HG03442 (cell line): ENCODE results near the gene UQCRHL.

ENCODE experiments used
- ATAC-seq: cut with Tn5 transposase; IDR thresholded peaks from one replicate; pipeline ENCODE4 v1.9.1; 2021; ENCODE audit warnings: mild to moderate bottlenecking, moderate library complexity; ENCODE audit not compliant: unreplicated experiment

The UQCRHL gene

DNA sequence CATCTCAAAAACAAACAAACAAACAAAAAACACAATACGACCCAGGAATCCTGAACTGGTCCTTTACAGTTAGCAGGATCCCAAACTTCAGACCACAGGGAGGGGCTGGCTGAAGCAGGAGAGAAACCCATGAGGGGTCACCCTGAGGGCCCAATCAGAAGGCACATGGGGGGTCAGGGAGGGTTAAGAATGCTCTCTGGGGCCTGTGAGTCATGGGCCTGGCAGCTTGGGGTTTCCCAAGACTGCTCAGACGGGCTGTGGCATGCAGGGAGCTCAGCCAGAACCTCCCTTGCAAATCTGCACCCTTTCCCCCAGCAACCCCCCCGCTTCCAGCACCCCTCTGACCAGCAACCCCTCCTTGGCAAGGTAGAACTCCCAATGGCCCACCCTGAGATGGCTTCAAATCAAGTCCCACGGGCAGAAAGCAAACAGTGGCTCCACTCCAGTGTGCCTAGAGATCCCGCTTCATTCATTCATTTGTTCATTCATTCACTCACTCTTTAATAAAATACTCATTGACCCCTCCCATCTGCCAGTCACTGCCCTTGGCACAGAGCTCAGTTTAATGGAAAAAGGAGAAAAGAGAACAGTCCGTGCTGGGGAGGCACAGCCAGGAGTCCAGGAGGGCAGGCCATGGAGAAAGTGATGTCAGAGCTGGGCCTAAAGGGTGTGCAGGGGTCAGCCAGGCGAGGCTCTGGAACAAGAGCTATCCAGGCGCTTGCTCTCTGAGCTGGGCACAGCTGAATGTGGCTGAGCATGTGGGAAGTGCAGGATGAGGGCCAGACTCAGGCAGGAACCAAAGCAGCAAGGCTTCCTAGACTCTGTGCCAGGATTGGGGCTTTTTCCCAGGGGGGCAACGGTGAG is 8.2 kb downstream of the UQCRHL start:
- ATAC-seq, result no peak

DNA sequence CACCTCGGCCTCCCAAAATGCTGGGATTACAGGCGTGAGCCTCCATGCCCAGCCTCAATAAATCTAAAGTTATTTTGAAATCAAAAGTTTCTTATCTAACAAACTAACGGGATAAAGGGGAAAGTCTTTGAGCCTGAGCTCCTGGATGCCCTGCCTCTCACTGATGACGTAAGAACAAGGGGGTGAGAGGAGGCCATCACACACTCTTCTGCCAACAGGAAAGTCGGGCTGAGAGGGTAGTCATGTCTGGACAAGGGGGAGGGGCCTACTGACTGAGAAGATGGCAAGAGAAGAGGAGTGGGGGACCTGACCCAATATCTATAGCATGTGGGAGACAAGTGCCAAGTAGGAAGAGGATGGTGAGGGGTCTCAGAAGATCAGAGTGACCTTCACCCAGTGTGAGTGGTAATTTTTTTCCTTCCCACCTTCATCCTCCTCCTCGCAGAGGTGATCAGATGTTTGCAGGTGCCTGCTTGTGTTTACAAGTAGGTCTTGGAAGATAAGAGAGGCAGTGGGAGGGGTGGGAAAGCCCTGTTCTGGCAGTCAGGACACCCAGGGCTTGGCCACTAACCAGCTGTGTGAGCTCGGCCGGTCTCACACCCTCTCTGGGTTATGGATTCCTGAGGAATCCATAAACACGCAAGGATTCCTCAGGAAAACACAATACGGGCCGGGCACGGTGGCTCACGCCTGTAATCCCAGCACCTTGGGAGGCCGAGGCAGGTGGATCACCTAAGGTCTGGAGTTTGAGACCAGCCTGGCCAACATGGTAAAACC is 9.6 kb downstream of the UQCRHL start:
- ATAC-seq, result no peak

DNA sequence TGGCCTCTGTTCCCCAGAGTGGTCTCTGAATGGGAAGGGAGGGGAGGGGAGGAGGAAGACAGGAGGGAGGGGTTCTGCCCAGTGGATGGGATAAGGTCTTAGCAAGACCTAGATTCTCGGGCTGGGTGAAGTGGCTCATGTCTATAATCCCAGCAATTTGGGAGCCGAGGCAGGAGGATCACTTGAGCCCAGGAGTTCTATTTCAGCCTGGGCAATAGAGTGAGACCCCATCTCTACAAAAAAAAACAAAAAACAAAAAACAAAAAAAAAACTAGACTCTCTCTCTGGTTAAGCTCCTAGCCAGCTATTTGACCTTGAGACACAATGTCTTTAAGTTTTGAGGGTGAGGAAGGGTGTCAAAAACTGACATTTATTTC is 11.4 kb downstream of the UQCRHL start:
- ATAC-seq, result no peak

DNA sequence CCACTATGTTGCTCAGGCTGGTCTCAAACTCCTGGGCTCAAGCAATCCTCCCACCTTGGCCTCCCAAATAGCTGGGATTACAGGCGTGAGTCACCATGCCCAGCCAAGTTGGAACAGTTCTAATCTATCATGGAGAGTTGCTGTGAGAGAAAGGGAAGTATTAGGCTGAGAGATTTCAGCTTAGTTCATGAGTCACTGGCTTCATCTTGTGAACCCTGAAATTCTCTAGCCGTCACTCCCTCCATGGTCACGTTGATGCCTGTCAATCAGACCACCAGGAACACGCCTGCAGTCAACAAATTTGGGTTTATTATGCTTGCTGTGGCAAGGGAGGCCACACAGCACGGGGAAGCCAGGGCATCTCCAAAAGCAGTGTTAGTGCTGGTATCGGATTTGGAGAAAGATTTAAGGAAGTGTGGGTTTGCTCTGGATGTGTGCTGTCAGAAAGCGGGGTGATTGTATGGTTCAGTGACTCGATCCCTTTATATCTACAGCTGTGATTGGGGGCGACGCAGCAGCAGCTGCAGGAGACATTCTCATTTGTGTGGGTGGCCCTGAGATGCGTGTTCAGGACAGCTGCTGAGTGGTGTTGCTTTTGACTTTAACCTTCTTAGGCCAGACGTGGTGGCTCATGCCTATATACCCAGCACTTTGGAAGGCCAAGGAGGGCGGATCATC is 18.7 kb downstream of the UQCRHL start:
- no peak for ATAC-seq

GRCh38 chr1:15786581-15786980 is 20.9 kb downstream of the UQCRHL start:
- no peak for ATAC-seq

DNA sequence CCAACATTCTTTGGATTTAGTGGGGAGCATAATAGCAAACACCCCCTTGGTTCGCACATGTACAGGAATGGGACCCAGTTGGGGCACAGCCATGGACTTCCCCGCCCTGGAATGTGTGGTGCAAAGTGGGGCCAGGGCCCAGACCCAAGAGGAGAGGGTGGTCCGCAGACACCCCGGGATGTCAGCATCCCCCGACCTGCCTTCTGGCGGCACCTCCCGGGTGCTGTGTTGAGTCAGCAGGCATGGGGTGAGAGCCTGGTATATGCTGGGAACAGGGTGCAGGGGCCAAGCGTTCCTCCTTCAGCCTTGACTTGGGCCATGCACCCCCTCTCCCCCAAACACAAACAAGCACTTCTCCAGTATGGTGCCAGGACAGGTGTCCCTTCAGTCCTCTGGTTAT is 21.8 kb downstream of the UQCRHL start:
- ATAC-seq, result no peak

DNA sequence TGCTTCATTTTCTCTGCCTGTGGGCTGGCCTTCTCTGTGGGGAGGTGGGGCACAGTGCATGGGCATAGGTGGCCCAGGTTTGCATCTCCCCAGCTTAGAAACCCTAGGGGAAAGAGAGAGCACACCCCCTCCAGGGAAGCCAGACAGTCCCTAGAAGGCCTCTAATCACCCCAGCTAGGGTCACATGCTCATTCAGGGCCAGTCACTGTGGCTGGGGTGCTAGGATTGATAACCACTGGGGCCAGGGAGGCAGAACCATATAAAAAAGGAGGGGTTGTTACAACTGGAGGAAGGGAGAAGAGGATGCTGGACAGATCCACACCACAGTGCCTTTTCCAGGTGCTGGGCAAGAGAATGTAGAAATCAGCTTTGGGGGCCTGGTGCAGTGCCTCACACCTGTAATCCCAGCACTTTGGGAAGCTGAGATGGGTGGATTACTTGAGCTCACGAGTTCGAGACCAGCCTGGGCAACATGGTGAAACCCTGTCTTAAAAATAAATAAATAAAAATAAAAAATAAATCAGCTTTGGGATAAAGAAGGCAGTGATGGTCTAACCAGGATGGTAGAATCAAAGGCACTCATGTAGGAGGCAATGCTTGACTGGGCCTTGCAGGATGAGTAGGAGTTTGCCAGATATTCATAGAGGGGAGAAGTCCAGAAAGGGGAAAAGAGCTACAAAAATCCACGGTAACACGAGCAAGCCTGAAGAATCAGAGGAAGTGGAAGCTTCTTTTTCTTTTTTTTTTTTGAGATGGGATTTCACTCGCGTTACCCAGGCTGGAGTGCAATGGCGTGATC is 29.3 kb downstream of the UQCRHL start:
- no peak for ATAC-seq

DNA sequence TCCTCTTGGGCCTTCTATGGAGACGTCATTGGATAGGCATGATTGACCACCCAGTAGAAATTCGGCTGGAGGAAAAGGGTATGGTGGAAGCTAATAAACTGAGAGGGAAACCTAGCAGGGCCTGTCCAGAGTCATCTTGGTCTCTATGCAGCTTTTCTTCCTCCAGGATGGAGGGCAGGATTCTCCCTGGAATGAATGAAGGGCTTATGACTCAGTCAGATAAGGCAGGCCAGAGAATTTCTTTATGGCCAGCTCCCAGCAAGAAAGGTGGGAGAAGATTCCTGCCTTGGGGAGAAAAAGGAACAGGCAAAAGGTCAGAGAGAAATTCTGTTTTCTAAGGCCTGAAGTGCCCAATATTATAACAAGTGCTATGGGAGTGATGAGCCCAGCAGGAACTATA is 31.7 kb downstream of the UQCRHL start:
- no peak for ATAC-seq

- ATAC-seq, result no peak
Measured at GRCh38 chr1:15771836-15772515, 35.5 kb downstream of the UQCRHL start.

GRCh38 chr1:15770313-15770962 is 37.0 kb downstream of the UQCRHL start:
- no peak for ATAC-seq

GRCh38 chr1:15768388-15768787 is 39.1 kb downstream of the UQCRHL start:
- ATAC-seq, result no peak

GRCh38 chr1:15767941-15768340 is 39.5 kb downstream of the UQCRHL start:
- no peak for ATAC-seq

- ATAC-seq, result no peak
Measured at GRCh38 chr1:15765495-15766194, 41.8 kb downstream of the UQCRHL start.

DNA sequence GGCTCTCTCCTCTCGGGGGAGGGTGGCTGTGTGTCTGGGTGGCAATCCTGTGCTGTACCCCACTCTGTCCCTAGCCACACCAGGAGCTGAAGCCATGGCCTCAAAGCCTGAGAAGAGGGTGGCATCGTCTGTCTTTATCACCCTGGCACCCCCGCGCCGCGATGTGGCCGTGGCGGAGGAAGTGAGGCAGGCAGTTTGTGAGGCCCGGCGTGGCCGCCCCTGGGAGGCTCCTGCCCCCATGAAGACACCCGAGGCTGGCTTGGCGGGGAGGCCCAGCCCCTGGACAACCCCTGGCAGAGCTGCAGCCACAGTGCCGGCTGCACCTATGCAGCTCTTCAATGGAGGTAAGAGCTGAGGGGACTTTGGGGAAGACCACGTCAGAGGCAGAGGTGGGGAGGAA is 42.6 kb downstream of the UQCRHL start:
- ATAC-seq, result no peak

- ATAC-seq, result no peak
Measured at GRCh38 chr1:15764269-15764764, 43.1 kb downstream of the UQCRHL start.

DNA sequence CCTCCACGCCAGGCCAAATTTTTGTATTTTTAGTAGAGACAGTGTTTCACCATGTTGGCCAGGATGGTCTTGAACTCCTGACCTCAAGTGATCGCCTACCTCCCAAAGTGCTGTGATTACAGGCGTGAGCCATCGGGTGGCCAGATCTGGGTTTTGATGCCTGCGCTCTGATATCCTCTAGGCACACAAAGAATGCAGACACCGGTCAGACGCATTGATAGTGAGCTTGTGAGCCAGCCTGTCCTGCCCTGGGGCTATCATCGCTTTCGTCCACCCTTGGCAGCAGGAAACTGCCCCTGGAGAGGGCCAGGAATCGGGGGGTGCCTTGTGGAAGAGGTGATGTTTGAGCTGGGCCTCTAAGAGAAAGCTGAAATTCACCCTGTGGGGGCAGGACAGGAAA is 44.9 kb downstream of the UQCRHL start:
- no peak for ATAC-seq

DNA sequence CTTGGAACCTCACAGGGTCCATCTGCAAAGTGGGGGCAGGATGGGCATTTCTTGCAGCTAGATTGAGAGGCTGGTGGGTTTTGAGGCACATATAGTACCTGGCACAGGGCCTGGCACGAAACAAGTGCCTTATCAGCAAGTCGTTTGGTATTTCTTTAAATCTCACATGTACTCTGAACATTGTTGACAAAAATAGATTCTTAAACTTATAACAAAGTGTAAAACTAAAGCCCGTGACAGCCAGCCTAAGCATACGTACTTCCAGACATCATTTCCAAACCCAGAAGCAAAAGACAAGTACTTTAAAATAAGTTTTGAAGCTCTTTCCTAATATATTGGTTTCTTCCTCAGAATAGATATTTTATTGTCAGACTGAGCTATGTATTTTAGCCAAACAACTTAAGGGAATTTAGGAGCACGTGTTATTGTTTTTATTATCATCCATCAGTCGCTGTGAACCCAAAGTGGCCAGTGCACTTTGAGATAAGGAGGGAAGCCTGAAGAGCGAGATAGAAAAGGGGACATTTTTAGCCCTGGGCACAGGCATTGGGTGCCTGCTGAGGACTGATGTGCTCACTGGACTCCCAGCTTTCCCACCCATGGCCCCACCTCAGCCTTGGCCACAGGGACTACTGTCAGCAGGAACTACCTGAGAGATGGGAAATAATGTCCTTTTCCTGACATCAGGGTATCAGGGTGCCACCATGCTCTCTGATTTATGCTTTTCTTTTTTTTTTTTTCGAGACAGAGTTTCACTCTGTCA is 45.9 kb downstream of the UQCRHL start:
- no peak for ATAC-seq

DNA sequence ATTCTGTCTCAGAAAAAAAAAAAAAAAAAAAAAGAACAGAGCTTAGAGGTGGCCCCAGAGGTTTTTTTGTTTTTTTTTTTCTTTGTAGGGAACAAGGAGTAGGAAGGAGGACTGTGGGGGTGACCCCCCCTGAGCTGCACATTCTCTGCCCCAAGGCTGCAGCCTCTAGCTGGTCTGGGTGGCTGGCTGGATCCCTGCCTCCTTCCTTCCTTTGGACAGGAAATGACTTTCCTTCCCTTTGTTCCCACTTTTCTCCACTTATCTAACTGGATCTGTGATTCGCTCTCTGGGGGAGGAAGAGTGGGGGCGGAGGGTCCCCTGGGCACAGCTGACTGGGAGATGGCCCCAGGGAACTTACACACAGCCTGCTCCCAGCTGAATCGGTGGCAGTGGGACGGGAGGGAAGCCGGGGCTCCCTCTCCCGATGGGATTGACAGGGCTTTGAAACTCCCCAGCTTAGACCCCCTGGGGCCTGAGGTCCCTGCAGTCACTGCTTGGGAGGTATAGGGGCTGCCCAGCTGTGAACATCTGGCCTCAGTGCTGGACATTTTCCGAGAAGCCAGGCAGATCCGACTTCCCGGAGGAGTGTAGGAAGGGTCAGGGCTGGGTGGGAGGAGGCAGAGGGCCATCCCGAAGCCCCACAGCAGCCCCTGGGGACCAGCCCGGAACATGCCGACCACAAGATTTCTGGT is 46.8 kb downstream of the UQCRHL start:
- no peak for ATAC-seq
